ENCODE data around the gene CACNB4. TPM values are rescaled to one million over a fixed set of nuclear protein-coding genes. Genes with fewer than 3 reads are reported as not detected.

CACNB4 gene
- 5.2 and 6.4 TPM in 2 replicates for total RNA-seq

DNA sequence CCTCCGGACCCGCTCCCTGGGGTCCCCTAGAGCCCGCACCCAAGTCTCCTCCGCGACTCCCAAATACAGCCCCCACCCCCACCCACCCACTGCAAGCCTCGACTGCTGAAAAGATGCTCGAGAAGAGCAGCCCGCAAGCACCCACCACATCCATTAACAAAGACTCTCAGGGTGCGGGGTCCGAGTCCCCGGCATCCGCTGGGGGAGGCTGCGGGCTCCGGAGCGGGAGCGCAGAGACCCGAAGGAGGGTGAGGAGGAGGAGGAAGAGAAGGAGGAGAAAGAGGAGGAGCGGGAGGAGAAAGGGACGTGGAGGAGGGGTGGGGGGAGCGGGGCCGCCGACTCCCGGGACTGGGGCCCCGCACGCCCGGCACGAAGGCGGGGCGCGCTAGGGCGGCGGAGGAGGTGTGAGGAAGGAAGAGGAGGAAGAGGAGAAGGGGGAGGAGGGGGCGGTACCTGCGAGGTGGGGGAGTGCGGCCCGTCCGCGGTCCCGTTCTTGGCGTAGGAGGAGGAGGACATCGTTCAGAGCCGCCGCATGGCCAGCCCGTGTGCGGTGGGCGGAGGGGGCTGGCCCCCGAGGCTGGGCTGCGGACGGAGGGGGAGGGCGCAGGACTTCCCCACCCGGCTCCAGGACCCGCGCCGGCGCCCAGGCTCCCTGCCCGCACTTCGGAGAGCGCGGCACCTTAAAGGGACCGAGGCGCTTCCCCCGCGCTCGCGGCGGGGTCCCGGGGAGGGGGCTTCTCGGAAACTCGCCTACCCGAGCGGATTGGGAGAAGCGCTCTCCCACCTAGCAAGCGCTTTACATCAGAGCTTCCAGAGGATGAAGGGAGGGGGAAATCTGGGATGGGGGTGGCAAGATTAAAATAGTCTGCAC is at the start of gene CACNB4:
Gene CACNB4 (minus strand): TSS at position 549 of the 871 bp plus-strand sequence.

DNA sequence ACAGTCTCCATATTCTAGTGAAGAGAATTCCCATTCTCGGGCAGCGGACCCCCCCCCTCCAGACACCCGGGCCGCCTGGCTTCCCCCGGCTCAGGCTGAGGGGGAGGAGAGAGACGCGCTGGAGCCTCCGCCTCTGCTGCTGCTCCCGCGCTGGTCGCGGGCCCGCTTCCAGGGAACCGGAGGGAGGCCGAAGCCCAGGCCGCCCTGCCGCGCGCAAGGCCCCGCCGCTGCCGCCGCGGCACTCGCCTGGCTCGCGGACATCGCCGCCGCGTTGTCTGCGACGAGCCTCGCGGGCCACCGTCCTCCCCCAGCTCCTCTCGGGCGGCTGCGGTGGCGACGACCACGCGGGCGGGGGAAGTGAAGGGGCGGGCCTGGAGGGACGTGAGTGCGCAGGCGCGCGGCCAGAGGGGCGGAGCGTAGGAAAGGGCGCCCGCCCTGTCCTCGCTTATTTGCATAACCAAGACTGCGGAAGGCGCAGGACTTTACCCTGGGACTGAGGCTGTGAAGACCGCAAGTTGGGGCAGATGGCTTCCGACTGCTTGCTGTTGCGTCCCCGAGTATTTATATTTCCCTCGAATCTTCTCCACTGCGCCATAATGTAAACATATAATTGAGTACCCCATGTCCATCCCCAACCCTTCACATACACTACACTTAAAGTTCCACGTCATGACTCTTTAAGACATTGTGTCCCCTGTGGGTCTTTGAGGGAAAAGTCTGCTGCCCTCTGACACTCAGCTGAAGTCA is 270.5 kb downstream of the CACNB4 start, which contains the start of gene ARL5A:
Gene ARL5A (minus strand): TSS at position 279 of the 747 bp plus-strand sequence. CDS start 245 bp downstream, at position 34.

Small RNAs within 50 kb of the gene (small RNA-seq; reads per million reads assigned to genes)
- gene RPL30P2 = 0.33 reads per million

Other genes with a start within 250 kb of the CACNB4 start
- 55.0 and 57.2 TPM in 2 replicates for gene STAM2, start 76.7 kb upstream of the CACNB4 start, total RNA-seq
- 30.1 and 36.0 TPM in 2 replicates for gene FMNL2, start 236.1 kb upstream of the CACNB4 start, total RNA-seq